Endothelial cell of umbilical vein (primary cell): ENCODE results near the gene CCDC159.

ENCODE experiments used
- EZH2 ChIP-seq: IDR thresholded peaks from 2 replicates; pipeline ENCODE4 v1.6.1; 2012; ENCODE audit warnings: borderline replicate concordance, low read depth, mild to moderate bottlenecking, moderate library complexity, low read length, inconsistent platforms; ENCODE audit not compliant: severe bottlenecking
- GATA2 ChIP-seq: IDR thresholded peaks from 2 replicates; pipeline ENCODE4 v1.7.0; 2011; ENCODE audit warnings: low read depth, mild to moderate bottlenecking, moderate library complexity, mixed read lengths, low read length; ENCODE audit not compliant: insufficient read length, insufficient read depth
- JUN ChIP-seq: IDR thresholded peaks from 2 replicates; pipeline ENCODE4 v1.6.1; 2011; ENCODE audit warnings: borderline replicate concordance, low read depth; ENCODE audit not compliant: insufficient read length, insufficient read depth
- MAX ChIP-seq: IDR thresholded peaks from 2 replicates; pipeline ENCODE4 v1.6.1; 2011; ENCODE audit not compliant: insufficient read depth, insufficient read length
- MYC ChIP-seq: IDR thresholded peaks from one replicate; pipeline ENCODE4 v1.6.1; 2011; ENCODE audit warnings: mild to moderate bottlenecking, low read depth, low read length
- POLR2A ChIP-seq: IDR thresholded peaks from 2 replicates; pipeline ENCODE4 v1.6.1; 2012; ENCODE audit warnings: low read depth, mild to moderate bottlenecking, control low read depth, low read length
- POLR2AphosphoS5 ChIP-seq: IDR thresholded peaks from 2 replicates; pipeline ENCODE4 v1.6.1; 2012; ENCODE audit warnings: low read depth, mild to moderate bottlenecking, control low read depth, low read length, moderate library complexity; ENCODE audit not compliant: insufficient read depth
- TF ChIP-seq, protein P1 (sequence below), 2 donors: IDR thresholded peaks; 1 replicate in 1 of 2; 2 replicates in 1 of 2; pipeline ENCODE4 v1.5.1; 2011; ENCODE audit warnings: low read length in 2 of 2, mild to moderate bottlenecking in 2 of 2, moderate library complexity in 2 of 2, control low read depth in 1 of 2, inconsistent platforms in 1 of 2, low read depth in 1 of 2; ENCODE audit not compliant: insufficient read depth in 1 of 2; ENCODE audit errors: extremely low read depth in 1 of 2

GRCh38 chr19:11342429-11342828 lies 3.9 kb upstream of the CCDC159 start:
- TF ChIP-seq POLR2AphosphoS5 = no peak
- TF ChIP-seq, protein P1, sequence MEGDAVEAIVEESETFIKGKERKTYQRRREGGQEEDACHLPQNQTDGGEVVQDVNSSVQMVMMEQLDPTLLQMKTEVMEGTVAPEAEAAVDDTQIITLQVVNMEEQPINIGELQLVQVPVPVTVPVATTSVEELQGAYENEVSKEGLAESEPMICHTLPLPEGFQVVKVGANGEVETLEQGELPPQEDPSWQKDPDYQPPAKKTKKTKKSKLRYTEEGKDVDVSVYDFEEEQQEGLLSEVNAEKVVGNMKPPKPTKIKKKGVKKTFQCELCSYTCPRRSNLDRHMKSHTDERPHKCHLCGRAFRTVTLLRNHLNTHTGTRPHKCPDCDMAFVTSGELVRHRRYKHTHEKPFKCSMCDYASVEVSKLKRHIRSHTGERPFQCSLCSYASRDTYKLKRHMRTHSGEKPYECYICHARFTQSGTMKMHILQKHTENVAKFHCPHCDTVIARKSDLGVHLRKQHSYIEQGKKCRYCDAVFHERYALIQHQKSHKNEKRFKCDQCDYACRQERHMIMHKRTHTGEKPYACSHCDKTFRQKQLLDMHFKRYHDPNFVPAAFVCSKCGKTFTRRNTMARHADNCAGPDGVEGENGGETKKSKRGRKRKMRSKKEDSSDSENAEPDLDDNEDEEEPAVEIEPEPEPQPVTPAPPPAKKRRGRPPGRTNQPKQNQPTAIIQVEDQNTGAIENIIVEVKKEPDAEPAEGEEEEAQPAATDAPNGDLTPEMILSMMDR (IDR thresholded peaks at IDR 0.05; ENCODE audit: extremely low read depth in 1 of 2, insufficient read depth in 1 of 2, low read depth in 1 of 2, low read length in 2 of 2) = no peak
- TF ChIP-seq POLR2A = no peak
- no peak for TF ChIP-seq JUN
- no peak for TF ChIP-seq MYC
- no peak for TF ChIP-seq GATA2
- TF ChIP-seq MAX = no peak
- no peak for TF ChIP-seq EZH2
